ENCODE measurements around the gene ASB2.

GRCh38 chr14:93997082-93997481, 20.7 kb upstream of the ASB2 start, which contains the start of gene CCDC197:
- TF ChIP-seq CTCF (IDR thresholded peaks at IDR 0.05) (no peak), POLR2A (IDR thresholded peaks at IDR 0.05) (no peak), POLR2AphosphoS5 (IDR thresholded peaks at IDR 0.05; ENCODE audit: insufficient read depth in 1 of 2, low read depth in 1 of 2) (no peak)
